MV-4-11 (cell line): ENCODE results near the gene WNT11.

ENCODE experiments used
- DNase-seq: peaks from one replicate; lab custom pipeline; 2025; lab: John Stamatoyannopoulos, UW

The WNT11 gene

GRCh38 chr11:76206327-76207081 is at the start of gene WNT11:
Gene WNT11, minus strand, starts transcription at chr11:76206502. Its CDS starts 95 bp downstream, at chr11:76206407.
- DNase-seq = no peak

- no peak for DNase-seq
Observed at GRCh38 chr11:76253416-76253815, 47.1 kb upstream of the WNT11 start.

- no peak for DNase-seq
Observed at GRCh38 chr11:76252631-76253070, 46.3 kb upstream of the WNT11 start.

- DNase-seq = peak; percentile 86
Observed at GRCh38 chr11:76251576-76251975, 45.3 kb upstream of the WNT11 start.

- DNase-seq = peak; percentile 80
Observed at GRCh38 chr11:76251226-76251575, 44.9 kb upstream of the WNT11 start.

- DNase-seq = peak; percentile 83
Observed at GRCh38 chr11:76250520-76251225, 44.4 kb upstream of the WNT11 start.

- no peak for DNase-seq
Observed at GRCh38 chr11:76249195-76249741, 43.0 kb upstream of the WNT11 start.

GRCh38 chr11:76248210-76248609 is 41.9 kb upstream of the WNT11 start:
- DNase-seq = no peak

- no peak for DNase-seq
Observed at GRCh38 chr11:76247091-76247490, 40.8 kb upstream of the WNT11 start.

- no peak for DNase-seq
Observed at GRCh38 chr11:76246271-76246933, 40.1 kb upstream of the WNT11 start.

GRCh38 chr11:76245720-76246119 is 39.4 kb upstream of the WNT11 start:
- no peak for DNase-seq

GRCh38 chr11:76244316-76244851 is 38.1 kb upstream of the WNT11 start:
- DNase-seq = no peak

- DNase-seq = no peak
Observed at GRCh38 chr11:76243957-76244285, 37.6 kb upstream of the WNT11 start.

- no peak for DNase-seq
Observed at GRCh38 chr11:76243193-76243956, 37.1 kb upstream of the WNT11 start.

- no peak for DNase-seq
Observed at GRCh38 chr11:76242004-76242779, 35.9 kb upstream of the WNT11 start.

- no peak for DNase-seq
Observed at GRCh38 chr11:76241243-76242000, 35.1 kb upstream of the WNT11 start.

- DNase-seq = no peak
Observed at GRCh38 chr11:76240666-76241065, 34.4 kb upstream of the WNT11 start.

GRCh38 chr11:76240161-76240540 is 33.8 kb upstream of the WNT11 start:
- DNase-seq = no peak

- DNase-seq = no peak
Observed at GRCh38 chr11:76239483-76240160, 33.3 kb upstream of the WNT11 start.

- DNase-seq = no peak
Observed at GRCh38 chr11:76238551-76238950, 32.2 kb upstream of the WNT11 start.
